NAMALWA (cell line): ENCODE results near the gene KRT73.

ENCODE experiments used
- DNase-seq: peaks from one replicate; pipeline ENCODE4 v3.0.0-alpha.2; 2015; ENCODE audit warnings: low spot score

KRT73 gene

GRCh38 chr12:52645120-52645761 is 26.9 kb upstream of the KRT73 start:
- DNase-seq, result no peak

- DNase-seq, result no peak
Measured at GRCh38 chr12:52644078-52644415, 25.7 kb upstream of the KRT73 start.

- no peak for DNase-seq
Measured at GRCh38 chr12:52643233-52644077, 25.1 kb upstream of the KRT73 start.

GRCh38 chr12:52641468-52641867 is 23.1 kb upstream of the KRT73 start:
- DNase-seq, result no peak

GRCh38 chr12:52637299-52637698 is 18.9 kb upstream of the KRT73 start:
- DNase-seq, result no peak

GRCh38 chr12:52636592-52637258 is 18.4 kb upstream of the KRT73 start:
- no peak for DNase-seq

GRCh38 chr12:52636189-52636588 is 17.8 kb upstream of the KRT73 start:
- DNase-seq, result no peak

- no peak for DNase-seq
Measured at GRCh38 chr12:52634266-52635056, 16.1 kb upstream of the KRT73 start.

DNA sequence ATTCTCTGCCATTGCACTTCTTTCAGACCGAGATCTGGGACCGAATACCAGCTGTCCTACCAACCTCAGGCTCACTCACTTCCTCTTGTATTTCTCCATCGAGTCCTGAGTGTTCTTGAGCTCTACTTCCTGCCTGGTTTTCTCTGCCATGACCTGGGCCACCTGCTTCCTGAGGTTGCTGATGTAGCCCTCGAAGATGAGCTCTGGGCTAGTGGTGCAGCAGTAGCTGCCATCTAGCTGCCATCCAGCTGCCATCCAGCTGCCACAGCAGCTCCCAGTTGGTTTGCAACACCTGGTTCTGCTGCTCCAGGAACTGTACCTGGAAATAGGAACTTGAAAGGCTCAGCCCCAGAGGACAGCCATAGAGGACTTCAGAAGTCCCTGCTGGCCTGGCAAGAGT is 15.0 kb upstream of the KRT73 start:
- peak; percentile 24 for DNase-seq

GRCh38 chr12:52632656-52633055 is 14.3 kb upstream of the KRT73 start:
- DNase-seq, result no peak

GRCh38 chr12:52631676-52632459 is 13.5 kb upstream of the KRT73 start:
- DNase-seq, result no peak

DNA sequence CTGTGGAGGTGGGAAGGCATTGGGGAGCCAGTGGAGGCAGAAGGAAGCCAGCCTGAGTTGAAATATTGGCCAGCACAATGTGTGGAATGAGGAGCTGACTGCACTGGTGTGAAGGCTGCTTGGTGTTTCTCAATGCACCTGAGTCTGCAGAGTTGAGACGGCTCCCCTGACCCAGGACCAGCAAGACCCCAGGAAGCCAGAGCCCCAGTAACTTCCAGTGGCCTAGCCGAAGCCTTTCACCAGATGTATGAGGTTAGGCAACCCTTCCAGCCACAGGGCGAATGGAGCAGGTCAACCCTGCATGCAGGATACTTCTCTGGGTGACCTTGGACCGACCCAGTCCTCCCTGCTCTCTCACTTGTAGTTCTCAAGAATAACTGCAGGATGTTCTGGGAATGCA is 12.9 kb upstream of the KRT73 start:
- DNase-seq, result no peak

- DNase-seq, result no peak
Measured at GRCh38 chr12:52630599-52631200, 12.3 kb upstream of the KRT73 start.

GRCh38 chr12:52630008-52630500 is 11.7 kb upstream of the KRT73 start:
- DNase-seq, result no peak

DNA sequence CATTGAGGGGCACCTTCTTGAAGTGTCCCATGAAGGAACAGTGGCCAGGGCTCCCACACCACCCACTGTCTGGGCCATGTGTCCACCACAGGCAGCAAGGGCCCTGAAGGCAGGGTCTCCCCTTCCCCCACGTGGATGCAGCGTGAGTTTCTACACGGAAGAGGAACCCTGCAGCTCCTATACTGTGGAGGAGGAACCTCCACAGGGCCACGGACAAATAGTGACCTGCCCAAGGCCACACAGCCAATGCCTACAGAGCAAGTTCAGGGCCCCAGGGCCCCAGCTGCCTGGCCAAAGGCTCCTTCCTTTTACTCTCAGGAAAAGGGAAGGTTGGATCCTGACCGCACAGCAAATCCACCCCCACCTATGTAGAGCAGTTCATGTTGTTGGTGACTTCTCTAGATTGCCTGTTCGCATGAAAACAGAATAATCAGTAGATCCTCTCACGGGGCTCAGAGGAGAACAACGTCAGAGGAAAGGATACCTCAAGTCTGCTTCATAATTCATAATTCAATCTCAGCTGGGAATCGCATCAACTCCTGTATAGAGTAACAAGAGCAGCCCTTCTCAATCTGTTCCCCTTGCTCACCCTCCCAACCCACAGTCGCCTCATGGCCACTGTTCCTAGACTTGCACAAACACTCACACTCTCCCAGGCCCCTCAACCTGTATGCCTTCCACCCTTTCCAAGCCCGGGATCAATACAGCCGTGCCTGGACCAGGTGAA is 11.1 kb upstream of the KRT73 start:
- DNase-seq, result no peak

- DNase-seq, result no peak
Measured at GRCh38 chr12:52628841-52629240, 10.5 kb upstream of the KRT73 start.

GRCh38 chr12:52628111-52628507 is 9.8 kb upstream of the KRT73 start:
- no peak for DNase-seq

DNA sequence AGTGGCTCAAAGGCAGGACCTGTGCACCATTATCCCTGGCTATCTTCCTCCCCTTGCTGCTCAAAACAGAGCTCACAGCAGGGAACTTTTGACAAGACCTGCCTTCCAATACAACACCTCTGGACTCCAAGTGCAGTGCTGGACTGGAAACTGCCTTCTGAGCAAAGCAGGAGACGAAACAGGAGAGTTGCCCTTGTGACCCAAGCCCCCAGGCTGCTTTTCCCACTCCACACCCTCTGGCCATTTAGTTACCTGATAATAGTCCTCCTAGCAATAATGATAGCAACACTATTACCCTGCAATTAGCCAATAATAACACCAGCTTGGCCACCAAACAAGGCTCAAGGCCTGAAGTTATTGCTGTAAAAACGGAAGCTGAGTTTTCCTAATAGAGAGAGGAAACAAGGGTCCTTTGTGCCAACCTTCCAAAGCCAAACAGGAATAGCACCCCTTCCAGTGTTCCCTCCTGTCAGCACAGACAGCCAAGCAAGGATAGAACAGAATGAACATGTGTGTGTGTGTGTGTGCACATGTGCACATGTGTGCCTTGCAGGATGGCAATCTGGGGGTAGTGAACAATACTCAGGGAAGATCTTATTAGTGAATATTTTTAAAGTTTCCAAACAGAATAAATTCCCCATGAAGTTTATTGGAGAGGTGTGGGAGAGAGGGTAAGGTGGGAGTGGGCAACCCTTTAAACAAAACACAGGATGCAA is 9.2 kb upstream of the KRT73 start:
- no peak for DNase-seq

- no peak for DNase-seq
Measured at GRCh38 chr12:52622349-52622748, 4.0 kb upstream of the KRT73 start.

- no peak for DNase-seq
Measured at GRCh38 chr12:52618866-52619265, 507 bp upstream of the KRT73 start.
